PC-3 (cell line): ENCODE data around the gene HES3. TPM values are rescaled to one million over a fixed set of nuclear protein-coding genes. Genes with fewer than 3 reads are reported as not detected.

Experiments used
- ATAC-seq: fragments of 200-7000 bp; cut with Tn5 transposase; 2 replicates; pipeline ENCODE4 v1.9.1; 2020; ENCODE audit warnings: mild to moderate bottlenecking, moderate library complexity
- BruUV-seq: library from RNA; stranded (reverse); fragments of 400-500 nt; replicated peaks from 2 replicates; lab custom pipeline; 2021; lab: Mats Ljungman, UMichigan
- CTCF ChIA-PET: fragments of 300-600 bp; sonication (Branson Sonifier 250); formaldehyde crosslinking; loops from one replicate; lab custom pipeline; 2022; ENCODE audit warnings: antibody characterized with exemption; lab: Charles Lee
- POLR2A ChIA-PET: fragments of 300-600 bp; sonication (Branson Sonifier 250); formaldehyde crosslinking; loops from one replicate; lab custom pipeline; 2022; ENCODE audit warnings: antibody characterized with exemption; ENCODE audit not compliant: unreplicated experiment; lab: Charles Lee
- DNase-seq: peaks from one replicate; pipeline ENCODE4 v3.0.0-alpha.2; 2015
- H2AFZ ChIP-seq: fragments of 300-600 bp; sonication (generic); 2 replicates; pipeline ENCODE4 v1.6.0; 2016; ENCODE audit warnings: antibody characterized with exemption, low read length
- H3F3A ChIP-seq: fragments of 300-600 bp; sonication (generic); one replicate; pipeline ENCODE4 v1.6.0; 2017; ENCODE audit warnings: antibody characterized with exemption, low read length, control low read depth, mild to moderate bottlenecking; ENCODE audit not compliant: unreplicated experiment
- H3K27ac ChIP-seq: fragments of 300-600 bp; sonication (generic); 2 replicates; pipeline ENCODE4 v1.5.1; 2016; ENCODE audit warnings: mild to moderate bottlenecking, low read length
- H3K27me3 ChIP-seq: fragments of 300-600 bp; sonication (generic); 2 replicates; pipeline ENCODE4 v1.6.1; 2016; ENCODE audit warnings: low read length, mixed read lengths
- H3K36me3 ChIP-seq: fragments of 300-600 bp; sonication (generic); 2 replicates; pipeline ENCODE4 v1.6.1; 2016; ENCODE audit warnings: low read depth, mixed run types, low read length, mixed read lengths
- H3K4me1 ChIP-seq: fragments of 300-600 bp; sonication (generic); 2 replicates; pipeline ENCODE4 v1.5.1; 2016; ENCODE audit warnings: low read length; ENCODE audit not compliant: insufficient read depth
- H3K4me2 ChIP-seq: fragments of 300-600 bp; sonication (generic); 2 replicates; pipeline ENCODE4 v1.6.0; 2016; ENCODE audit warnings: low read length
- H3K4me3 ChIP-seq: fragments of 300-600 bp; sonication (generic); 2 replicates; pipeline ENCODE4 v1.5.1; 2016; ENCODE audit warnings: mild to moderate bottlenecking, low read length, mixed read lengths
- H3K79me2 ChIP-seq: fragments of 300-600 bp; sonication (generic); 2 replicates; pipeline ENCODE4 v1.6.1; 2017; ENCODE audit warnings: low read length, mixed read lengths
- H3K9ac ChIP-seq: fragments of 300-600 bp; sonication (generic); 2 replicates; pipeline ENCODE4 v1.6.0; 2016; ENCODE audit warnings: mild to moderate bottlenecking, low read length
- H3K9me2 ChIP-seq: fragments of 300-600 bp; sonication (generic); replicated peaks from 2 replicates; pipeline ENCODE4 v1.6.1; 2016; ENCODE audit warnings: mixed run types, low read length, mixed read lengths
- H3K9me3 ChIP-seq: fragments of 300-600 bp; sonication (generic); 2 replicates; pipeline ENCODE4 v1.6.1; 2016; ENCODE audit warnings: low read length, mixed read lengths
- H4K20me1 ChIP-seq: fragments of 300-600 bp; sonication (generic); 2 replicates; pipeline ENCODE4 v1.6.1; 2016; ENCODE audit warnings: low read length, mixed read lengths
- EZH2 ChIP-seq: fragments of 300-600 bp; sonication (generic); IDR thresholded peaks from one replicate; pipeline ENCODE4 v1.6.1; 2017; ENCODE audit warnings: antibody characterized with exemption, mild to moderate bottlenecking, low read length; ENCODE audit not compliant: unreplicated experiment
- EZH2phosphoT487 ChIP-seq: fragments of 300-600 bp; sonication (generic); IDR thresholded peaks from 2 replicates; pipeline ENCODE4 v1.6.1; 2018; ENCODE audit warnings: mild to moderate bottlenecking, antibody characterized with exemption, low read length, borderline replicate concordance
- intact Hi-C: fragments of 100-400 bp; cut with micrococcal nuclease; formaldehyde crosslinking; loops from 2 replicates; pipeline ENCODE4 v1.9.0; 2023
- total RNA-seq: library from RNA; depleted of rRNA; stranded (reverse); fragments of >200 nt; gene quantifications from 2 replicates; pipeline ENCODE4 v1.2.3, GENCODE V29; 2014
- TF ChIP-seq, protein P1 (sequence below): fragments of 300-600 bp; sonication (generic); conservative IDR thresholded peaks from 2 replicates; pipeline ENCODE4 v1.5.1; 2017; ENCODE audit warnings: antibody characterized with exemption, low read depth, mild to moderate bottlenecking, low read length

Gene HES3
- total RNA-seq, 1 experiment from 2014 or later = not detected

DNA sequence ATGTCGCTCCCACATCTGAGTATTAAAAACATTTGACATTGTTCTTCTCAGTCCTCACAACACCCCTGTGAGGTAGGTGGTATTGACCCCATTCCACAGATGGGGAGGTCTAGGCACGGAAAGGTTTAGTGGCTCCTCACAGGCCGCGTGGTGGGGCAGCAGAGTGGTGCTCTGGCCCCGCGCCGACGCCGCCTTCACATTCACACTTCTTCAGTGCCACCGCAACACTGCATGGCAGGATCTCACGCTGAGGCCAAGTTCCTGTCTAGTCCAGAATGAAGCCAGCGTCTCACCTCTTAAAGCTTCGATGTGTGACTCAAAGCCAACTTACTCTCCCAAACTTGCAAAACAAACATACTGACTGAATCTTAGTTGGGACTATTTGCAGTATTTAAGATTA lies 20.4 kb upstream of the HES3 start:
- ATAC-seq (no peak), DNase-seq (peak; percentile 46)
- no peaks in the 10 kb centered on the region for H3K9me3 ChIP-seq
- H3K9ac ChIP-seq = no peak overlapping the region
- H3K79me2 ChIP-seq = peaks cover 39% of the 10 kb centered on the region; the same call in 1 of the 2 replicates
- H3K27me3 ChIP-seq = no peaks in the 10 kb centered on the region
- H3K4me1 ChIP-seq = peaks cover 61% of the 10 kb centered on the region
- ChIA-PET CTCF (interaction anchor here (0.5 kb wide), 1 partner anchor 21 kb away, joined by 3 read pairs; no protein-coding TSS in a partner anchor), POLR2A (interaction anchor here (0.6 kb wide), 1 partner anchor 19 kb away, joined by 3 read pairs; no protein-coding TSS in a partner anchor)
- H4K20me1 ChIP-seq = 0 out of 2 replicates have a peak, but pooled peaks cover 12% of the 10 kb centered on the region
- H3F3A ChIP-seq = peaks cover 20% of the 10 kb centered on the region
- no peak overlapping the region for H2AFZ ChIP-seq
- BruUV-seq = TSS peak; percentile 31
- TF ChIP-seq, protein P1, sequence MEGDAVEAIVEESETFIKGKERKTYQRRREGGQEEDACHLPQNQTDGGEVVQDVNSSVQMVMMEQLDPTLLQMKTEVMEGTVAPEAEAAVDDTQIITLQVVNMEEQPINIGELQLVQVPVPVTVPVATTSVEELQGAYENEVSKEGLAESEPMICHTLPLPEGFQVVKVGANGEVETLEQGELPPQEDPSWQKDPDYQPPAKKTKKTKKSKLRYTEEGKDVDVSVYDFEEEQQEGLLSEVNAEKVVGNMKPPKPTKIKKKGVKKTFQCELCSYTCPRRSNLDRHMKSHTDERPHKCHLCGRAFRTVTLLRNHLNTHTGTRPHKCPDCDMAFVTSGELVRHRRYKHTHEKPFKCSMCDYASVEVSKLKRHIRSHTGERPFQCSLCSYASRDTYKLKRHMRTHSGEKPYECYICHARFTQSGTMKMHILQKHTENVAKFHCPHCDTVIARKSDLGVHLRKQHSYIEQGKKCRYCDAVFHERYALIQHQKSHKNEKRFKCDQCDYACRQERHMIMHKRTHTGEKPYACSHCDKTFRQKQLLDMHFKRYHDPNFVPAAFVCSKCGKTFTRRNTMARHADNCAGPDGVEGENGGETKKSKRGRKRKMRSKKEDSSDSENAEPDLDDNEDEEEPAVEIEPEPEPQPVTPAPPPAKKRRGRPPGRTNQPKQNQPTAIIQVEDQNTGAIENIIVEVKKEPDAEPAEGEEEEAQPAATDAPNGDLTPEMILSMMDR = no peak
- TF ChIP-seq EZH2 (no peak), EZH2phosphoT487 (no peak)
- H3K4me2 ChIP-seq = no peak overlapping the region
- H3K36me3 ChIP-seq = peaks cover 57% of the 10 kb centered on the region
- H3K27ac ChIP-seq = no peak overlapping the region
- H3K4me3 ChIP-seq = no peak overlapping the region
- intact Hi-C loops = no loop called here
- H3K9me2 ChIP-seq = no peaks in the 10 kb centered on the region

DNA sequence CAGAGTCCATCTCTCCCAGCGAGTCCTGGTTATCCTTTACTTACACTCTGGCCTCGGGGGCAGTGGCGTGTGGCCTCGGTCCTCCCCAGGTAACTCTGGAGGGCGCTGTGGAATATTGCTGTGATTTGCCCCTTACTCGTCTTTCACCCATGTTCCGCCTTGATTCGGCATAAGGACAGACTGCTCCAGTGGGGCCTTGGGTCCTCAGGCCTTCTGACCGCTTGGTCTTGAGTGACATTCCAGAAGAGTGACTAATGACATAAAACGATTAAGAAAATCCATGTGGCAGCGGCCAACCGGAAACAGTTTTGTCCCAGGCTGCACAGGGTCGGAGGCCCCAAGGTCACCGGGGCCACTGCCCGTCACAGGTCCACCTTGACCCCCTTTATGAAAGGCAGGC lies 19.3 kb upstream of the HES3 start:
- TF ChIP-seq, protein P1 = 0 out of 2 replicates have a peak, but pooled peaks have one; percentile 10
- TF ChIP-seq EZH2 = no peak
- no peak for TF ChIP-seq EZH2phosphoT487
- H3K9me2 ChIP-seq = no peaks in the 10 kb centered on the region
- peaks cover 42% of the 10 kb centered on the region; the same call in 1 of the 2 replicates for H3K79me2 ChIP-seq
- ChIA-PET CTCF (no interaction called here), POLR2A (no interaction called here)
- H2AFZ ChIP-seq = no peak overlapping the region
- H4K20me1 ChIP-seq = 0 out of 2 replicates have a peak, but pooled peaks cover 12% of the 10 kb centered on the region
- ATAC-seq (no peak), DNase-seq (peak; percentile 42)
- H3K27ac ChIP-seq = no peak overlapping the region
- intact Hi-C loops = no loop called here
- H3F3A ChIP-seq = peaks cover 20% of the 10 kb centered on the region
- no peak overlapping the region for H3K4me2 ChIP-seq
- no peak overlapping the region for H3K9ac ChIP-seq
- BruUV-seq = no TSS peak
- peaks cover 60% of the 10 kb centered on the region for H3K36me3 ChIP-seq
- H3K4me3 ChIP-seq = no peak overlapping the region
- H3K9me3 ChIP-seq = no peaks in the 10 kb centered on the region
- H3K4me1 ChIP-seq = peaks cover 54% of the 10 kb centered on the region
- no peaks in the 10 kb centered on the region for H3K27me3 ChIP-seq

DNA sequence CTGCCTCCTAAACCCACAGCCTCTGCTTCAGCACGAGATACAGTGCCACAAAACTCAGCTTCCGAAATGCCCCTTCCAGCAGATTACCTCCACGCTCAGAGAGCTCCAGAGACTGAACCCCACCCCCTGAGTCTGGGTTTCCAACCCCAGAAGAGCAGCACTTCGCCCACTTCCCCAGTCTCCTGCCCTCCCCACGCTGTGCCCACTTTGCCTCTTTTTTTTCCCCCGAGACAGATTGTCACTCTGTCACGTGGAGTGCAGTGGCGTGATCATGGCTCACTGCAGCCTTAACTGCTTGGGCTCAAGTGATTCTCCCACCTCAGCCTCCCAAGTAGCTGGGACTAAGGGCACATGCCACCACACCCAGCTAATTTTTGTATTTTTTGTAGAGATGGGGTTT lies 18.3 kb upstream of the HES3 start:
- H3K4me2 ChIP-seq = no peak overlapping the region
- H4K20me1 ChIP-seq = 0 out of 2 replicates have a peak, but pooled peaks cover 12% of the 10 kb centered on the region
- ChIA-PET CTCF (interaction anchor here (0.5 kb wide), 1 partner anchor 190 kb away, joined by 4 read pairs; no protein-coding TSS in a partner anchor), POLR2A (no interaction called here)
- no peak overlapping the region for H2AFZ ChIP-seq
- no peaks in the 10 kb centered on the region for H3K9me3 ChIP-seq
- no peak overlapping the region for H3K4me3 ChIP-seq
- H3F3A ChIP-seq = peaks cover 13% of the 10 kb centered on the region
- DNase-seq = no peak
- no peak for ATAC-seq
- H3K79me2 ChIP-seq = peaks cover 47% of the 10 kb centered on the region; the same call in 1 of the 2 replicates
- H3K27me3 ChIP-seq = no peaks in the 10 kb centered on the region
- TF ChIP-seq EZH2 (no peak), EZH2phosphoT487 (no peak)
- TF ChIP-seq, protein P1 = no peak
- H3K27ac ChIP-seq = no peak overlapping the region
- H3K9ac ChIP-seq = no peak overlapping the region
- no TSS peak for BruUV-seq
- H3K4me1 ChIP-seq = peaks cover 45% of the 10 kb centered on the region
- peaks cover 62% of the 10 kb centered on the region for H3K36me3 ChIP-seq
- no peaks in the 10 kb centered on the region for H3K9me2 ChIP-seq
- intact Hi-C loops = no loop called here
